ENCODE data around the gene TIMM8A. TPM values are rescaled to one million over a fixed set of nuclear protein-coding genes. Genes with fewer than 3 reads are reported as not detected.

TIMM8A gene
- total RNA-seq, 3 donors from 2014 or later (not counting 1 experiment from before 2014, with no cell fraction given): 6.0 to 7.4 (median 7.0) TPM

DNA sequence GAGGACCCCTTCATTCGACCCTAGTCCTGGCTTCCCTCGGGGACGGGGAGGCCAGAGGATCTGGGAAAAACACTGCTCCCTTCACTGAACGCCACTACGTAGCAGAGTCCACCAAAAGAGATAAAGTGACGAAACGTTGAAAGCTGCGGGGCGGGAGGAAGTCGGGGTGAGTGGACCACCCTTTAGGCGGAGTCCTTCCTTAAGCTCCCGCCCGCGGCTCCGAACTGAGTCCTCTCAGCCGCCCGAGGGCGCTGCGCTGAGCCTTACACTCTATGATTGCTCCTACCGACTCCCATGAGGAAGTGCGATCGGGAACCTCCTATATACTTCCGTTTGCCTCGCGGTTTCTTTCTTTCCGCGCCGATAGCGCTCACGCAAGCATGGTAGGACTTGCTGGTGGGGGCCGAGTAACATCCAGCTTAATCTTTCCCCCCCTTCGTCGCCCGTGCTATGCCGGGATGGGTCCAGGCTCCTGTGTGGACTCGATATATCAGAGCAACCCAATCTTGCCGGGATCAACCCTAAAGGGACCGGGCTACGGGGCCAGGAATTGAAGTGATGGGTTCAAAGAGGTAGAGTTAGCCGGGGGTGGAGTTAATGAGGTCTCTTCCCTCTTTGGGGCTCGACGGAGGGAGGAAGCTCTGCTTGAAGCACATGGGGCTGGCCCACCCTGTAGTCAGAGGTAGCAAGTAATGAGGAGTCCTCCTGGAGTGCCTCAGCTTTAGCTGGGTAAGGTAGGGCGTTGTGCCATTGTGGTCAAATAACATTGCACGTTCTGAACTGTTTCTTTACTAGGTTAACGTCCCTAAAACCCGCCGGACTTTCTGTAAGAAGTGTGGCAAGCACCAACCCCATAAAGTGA, 42.4 kb upstream of the TIMM8A start, which contains the start of gene RPL36A:
Gene RPL36A (plus strand): TSS at position 348 of the 862 bp plus-strand sequence. CDS start 33 bp downstream, at position 381.
- H3K4me3 ChIP-seq (ENCODE audit: low read length): peak within 1 kb of the TSS; percentile 74
- intact Hi-C loops (cut with micrococcal nuclease): loop anchor here (2.0 kb wide), 2 partner anchors 16 to 42 kb away; partner anchors contain the start of genes GLA and TIMM8A
- no peaks in the 10 kb centered on the region for H3K9me3 Mint-ChIP-seq
- H3K4me3 Mint-ChIP-seq: peak within 1 kb of the TSS; percentile 91
- H3K27ac Mint-ChIP-seq: peak within 1 kb of the TSS; percentile 87 to 89
- H3K27me3 ChIP-seq (ENCODE audit: control insufficient read depth, insufficient read depth, low read length): no peaks in the 10 kb centered on the region
- peaks cover 12% of the 10 kb centered on the region for H3K4me1 ChIP-seq (ENCODE audit: control insufficient read depth, insufficient read depth, low read length)
- H3K27me3 Mint-ChIP-seq (ENCODE audit: low read depth in 2 of 2): no peaks in the 10 kb centered on the region
- TF ChIP-seq CTCF (IDR thresholded peaks at IDR 0.05): peak; percentile 57
- DNase-seq (peak; percentile 60 to 90), ATAC-seq (peak; percentile 94 to 97 (median 96))
- WGBS (ENCODE audit: insufficient coverage): under 1% methylated on average over 42 of the region's 47 CpGs
- H3K4me1 Mint-ChIP-seq: peaks cover 8 to 14% of the 10 kb centered on the region in 2 donors
- no peaks in the 10 kb centered on the region for H3K36me3 Mint-ChIP-seq
- H3K9me3 ChIP-seq (ENCODE audit: control insufficient read depth, insufficient read depth, low read length): no peaks in the 10 kb centered on the region
- H3K36me3 ChIP-seq (ENCODE audit: control insufficient read depth, insufficient read depth, low read length): peaks cover 9% of the 10 kb centered on the region
- peak within 1 kb of the TSS; percentile 89 for H3K27ac ChIP-seq (ENCODE audit: low read length)

GRCh38 chrX:101388604-101389003, 40.1 kb upstream of the TIMM8A start:
- H3K9me3 Mint-ChIP-seq: no peaks in the 10 kb centered on the region
- intact Hi-C loops (cut with micrococcal nuclease): no loop called here

GRCh38 chrX:101386542-101386885, 38.0 kb upstream of the TIMM8A start:
- no peak overlapping the region for H3K4me3 ChIP-seq (ENCODE audit: low read length)
- no peaks in the 10 kb centered on the region for H3K9me3 ChIP-seq (ENCODE audit: control insufficient read depth, insufficient read depth, low read length)
- Mint-ChIP-seq H3K36me3 (no peaks in the 10 kb centered on the region), H3K27ac (peak overlapping the region in 1 of 2 donors; percentile 12), H3K27me3 (ENCODE audit: low read depth in 2 of 2) (no peaks in the 10 kb centered on the region), H3K9me3 (no peaks in the 10 kb centered on the region), H3K4me3 (no peak overlapping the region), H3K4me1 (peaks cover 6 to 8% of the 10 kb centered on the region in 2 donors)
- peak overlapping the region; percentile 42 for H3K27ac ChIP-seq (ENCODE audit: low read length)
- TF ChIP-seq CTCF (IDR thresholded peaks at IDR 0.05): no peak
- H3K27me3 ChIP-seq (ENCODE audit: control insufficient read depth, insufficient read depth, low read length): no peaks in the 10 kb centered on the region
- peaks cover 10% of the 10 kb centered on the region for H3K4me1 ChIP-seq (ENCODE audit: control insufficient read depth, insufficient read depth, low read length)
- WGBS (ENCODE audit: insufficient coverage): 59% methylated on average over 6 of the region's 6 CpGs
- no peak for DNase-seq
- intact Hi-C loops (cut with micrococcal nuclease): no loop called here
- no peaks in the 10 kb centered on the region for H3K36me3 ChIP-seq (ENCODE audit: control insufficient read depth, insufficient read depth, low read length)
- ATAC-seq: no peak

More at GRCh38 chrX:101388604-101389003, 40.1 kb upstream of the TIMM8A start:
- no peaks in the 10 kb centered on the region for H3K9me3 ChIP-seq (ENCODE audit: control insufficient read depth, insufficient read depth, low read length)
- H3K4me1 ChIP-seq (ENCODE audit: control insufficient read depth, insufficient read depth, low read length): peaks cover 12% of the 10 kb centered on the region
- no peaks in the 10 kb centered on the region for H3K36me3 Mint-ChIP-seq
- no peak overlapping the region for H3K4me3 Mint-ChIP-seq
- H3K27me3 Mint-ChIP-seq (ENCODE audit: low read depth in 2 of 2): no peaks in the 10 kb centered on the region
- peaks cover 5% of the 10 kb centered on the region for H3K36me3 ChIP-seq (ENCODE audit: control insufficient read depth, insufficient read depth, low read length)
- no peak overlapping the region for H3K27ac Mint-ChIP-seq
- 100% methylated on average over 3 of the region's 3 CpGs for WGBS (ENCODE audit: insufficient coverage)
- ATAC-seq: no peak
- no peak for DNase-seq
- H3K4me1 Mint-ChIP-seq: peaks cover 8 to 14% of the 10 kb centered on the region in 2 donors
- no peak for TF ChIP-seq CTCF (IDR thresholded peaks at IDR 0.05)
- H3K27ac ChIP-seq (ENCODE audit: low read length): no peak overlapping the region
- no peaks in the 10 kb centered on the region for H3K27me3 ChIP-seq (ENCODE audit: control insufficient read depth, insufficient read depth, low read length)
- H3K4me3 ChIP-seq (ENCODE audit: low read length): no peak overlapping the region

All from natural killer cell (primary cell).